Esophagus squamous epithelium (tissue), 4 donors: ENCODE measurements around the gene NMUR1.

Source experiments
- CTCF ChIP-seq, 6 experiments: fragments of 450-650 bp in 4 of 6; fragments of 200-600 bp in 2 of 6; sonication (generic) in 2 of 6; IDR thresholded peaks; one replicate each; pipeline ENCODE4 v1.5.1; 2016 to 2019; ENCODE audit warnings: antibody characterized with exemption in 6 of 6, mild to moderate bottlenecking in 4 of 6, moderate library complexity in 4 of 6
- POLR2A ChIP-seq, 4 donors: fragments of 450-650 bp; IDR thresholded peaks; one replicate each; pipeline ENCODE4 v1.6.1; 2017; ENCODE audit warnings: antibody characterized with exemption in 4 of 4, mild to moderate bottlenecking in 4 of 4, moderate library complexity in 3 of 4

GRCh38 chr2:231565887-231566594 lies 35.8 kb upstream of the NMUR1 start:
- no peak for TF ChIP-seq POLR2A (IDR thresholded peaks at IDR 0.05)
- no peak for TF ChIP-seq CTCF (IDR thresholded peaks at IDR 0.05)
